H9 (cell line): Measurements from ENCODE around the gene ZNF512. TPM values are rescaled to one million over a fixed set of nuclear protein-coding genes. Genes with fewer than 3 reads are reported as not detected.

Source experiments
- DNase-seq: peaks from one replicate; pipeline ENCODE4 v3.0.0-alpha.2; 2017
- H2AFZ ChIP-seq: one replicate; pipeline ENCODE4 v1.6.1; 2013; ENCODE audit warnings: mild to moderate bottlenecking, low read length, control low read depth, moderate library complexity
- H2AK5ac ChIP-seq: 2 replicates; pipeline ENCODE4 v1.6.1; 2013; ENCODE audit warnings: low read length, control low read depth, mixed read lengths; ENCODE audit not compliant: insufficient read length
- H2BK120ac ChIP-seq: one replicate; pipeline ENCODE4 v1.6.1; 2013; ENCODE audit warnings: low read depth, mild to moderate bottlenecking, low read length, control low read depth, inconsistent platforms; ENCODE audit not compliant: poor library complexity, severe bottlenecking
- H2BK12ac ChIP-seq: 2 replicates; pipeline ENCODE4 v1.6.1; 2013; ENCODE audit warnings: low read length, control low read depth, mixed read lengths, low read depth; ENCODE audit not compliant: insufficient read length
- H2BK15ac ChIP-seq: 2 replicates; pipeline ENCODE4 v1.6.1; 2013; ENCODE audit warnings: low read depth, low read length, control low read depth
- H2BK20ac ChIP-seq: one replicate; pipeline ENCODE4 v1.6.1; 2013; ENCODE audit warnings: low read depth, mild to moderate bottlenecking, low read length, control low read depth, inconsistent platforms; ENCODE audit not compliant: poor library complexity, severe bottlenecking
- H2BK5ac ChIP-seq: 2 replicates; pipeline ENCODE4 v1.6.1; 2013; ENCODE audit warnings: low read length, control low read depth, mixed read lengths; ENCODE audit not compliant: insufficient read length
- H3K14ac ChIP-seq: 2 replicates; pipeline ENCODE4 v1.6.1; 2013; ENCODE audit warnings: low read length, control low read depth; ENCODE audit not compliant: insufficient read depth
- H3K18ac ChIP-seq: 2 replicates; pipeline ENCODE4 v1.6.1; 2013; ENCODE audit warnings: low read depth, mild to moderate bottlenecking, mixed read lengths, low read length, control low read depth; ENCODE audit not compliant: insufficient read length
- H3K23ac ChIP-seq: 2 replicates; pipeline ENCODE4 v1.6.1; 2013; ENCODE audit warnings: low read length, control low read depth, mixed read lengths, low read depth; ENCODE audit not compliant: insufficient read length
- H3K23me2 ChIP-seq: 2 replicates; pipeline ENCODE4 v1.6.1; 2013; ENCODE audit warnings: low read depth, mild to moderate bottlenecking, mixed read lengths, low read length, control low read depth; ENCODE audit not compliant: insufficient read length, poor library complexity, severe bottlenecking
- H3K27ac ChIP-seq: 2 replicates; pipeline ENCODE4 v1.5.1; 2013; ENCODE audit warnings: low read length, control low read depth, mixed read lengths, low read depth; ENCODE audit not compliant: insufficient read length
- H3K27me3 ChIP-seq: 2 replicates; pipeline ENCODE4 v1.6.1; 2013; ENCODE audit warnings: low read length, control low read depth, inconsistent platforms; ENCODE audit not compliant: insufficient read depth
- H3K4ac ChIP-seq: 2 replicates; pipeline ENCODE4 v1.6.1; 2013; ENCODE audit warnings: low read depth, mild to moderate bottlenecking, control low read depth, inconsistent platforms, low read length, moderate library complexity
- H3K4me1 ChIP-seq: 2 replicates; pipeline ENCODE4 v1.6.1; 2013; ENCODE audit warnings: low read length, control low read depth, inconsistent platforms; ENCODE audit not compliant: insufficient read depth
- H3K4me2 ChIP-seq: 2 replicates; pipeline ENCODE4 v1.6.1; 2013; ENCODE audit warnings: low read length, control low read depth, mixed read lengths; ENCODE audit not compliant: insufficient read length, insufficient read depth
- H3K56ac ChIP-seq: 2 replicates; pipeline ENCODE4 v1.6.1; 2013; ENCODE audit warnings: low read depth, mild to moderate bottlenecking, mixed read lengths, low read length, control low read depth; ENCODE audit not compliant: insufficient read length
- H3K79me1 ChIP-seq: 2 replicates; pipeline ENCODE4 v1.6.1; 2013; ENCODE audit warnings: low read depth, mild to moderate bottlenecking, moderate library complexity, low read length, control low read depth, inconsistent platforms; ENCODE audit not compliant: insufficient read depth, poor library complexity, severe bottlenecking
- H3K79me2 ChIP-seq: 2 replicates; pipeline ENCODE4 v1.6.1; 2013; ENCODE audit warnings: low read length, control low read depth, inconsistent platforms; ENCODE audit not compliant: insufficient read depth
- H3K9ac ChIP-seq: 2 replicates; pipeline ENCODE4 v1.6.1; 2013; ENCODE audit warnings: low read length, control low read depth, mixed read lengths; ENCODE audit not compliant: insufficient read length; ENCODE audit errors: extremely low read depth
- H3K9me3 ChIP-seq: one replicate; pipeline ENCODE4 v1.6.1; 2013; ENCODE audit warnings: low read depth, low read length, inconsistent platforms; ENCODE audit not compliant: control insufficient read depth
- H3T11ph ChIP-seq: one replicate; pipeline ENCODE4 v1.6.1; 2013; ENCODE audit warnings: mild to moderate bottlenecking, low read length, control low read depth, inconsistent platforms
- H4K20me1 ChIP-seq: one replicate; pipeline ENCODE4 v1.6.1; 2013; ENCODE audit not compliant: control insufficient read depth, insufficient read length, insufficient read depth
- H4K5ac ChIP-seq: 2 replicates; pipeline ENCODE4 v1.6.1; 2013; ENCODE audit warnings: low read depth, mild to moderate bottlenecking, mixed read lengths, low read length, control low read depth; ENCODE audit not compliant: insufficient read length
- H4K8ac ChIP-seq: replicated peaks from 2 replicates; pipeline ENCODE4 v1.6.1; 2013; ENCODE audit warnings: low read length, control low read depth, mixed read lengths, low read depth; ENCODE audit not compliant: insufficient read length
- H4K91ac ChIP-seq: 2 replicates; pipeline ENCODE4 v1.6.1; 2013; ENCODE audit warnings: low read depth, mild to moderate bottlenecking, moderate library complexity, mixed read lengths, low read length, control low read depth; ENCODE audit not compliant: insufficient read length
- H3K27ac Mint-ChIP-seq, 3 experiments: 2 replicates in 2 of 3; 3 replicates in 1 of 3; pipeline ENCODE4 v1.8.0; 2020 to 2021; ENCODE audit warnings: mixed read lengths in 3 of 3, mild to moderate bottlenecking in 1 of 3, moderate library complexity in 1 of 3
- H3K27me3 Mint-ChIP-seq: 2 replicates; pipeline ENCODE4 v1.8.0; 2021; ENCODE audit warnings: low read depth, mild to moderate bottlenecking, moderate library complexity, mixed read lengths
- H3K36me3 Mint-ChIP-seq, 3 experiments: 2 replicates in 2 of 3; 3 replicates in 1 of 3; pipeline ENCODE4 v1.8.0; 2020 to 2021; ENCODE audit warnings: low read depth in 3 of 3, mixed read lengths in 3 of 3; ENCODE audit not compliant: insufficient read depth in 1 of 3
- H3K4me1 Mint-ChIP-seq, 2 experiments: 2 replicates each; pipeline ENCODE4 v1.8.0; 2020; ENCODE audit warnings: mixed read lengths in 2 of 2
- H3K4me3 Mint-ChIP-seq, 2 experiments: 2 replicates in 1 of 2; 3 replicates in 1 of 2; pipeline ENCODE4 v1.8.0; 2020 to 2021; ENCODE audit warnings: mild to moderate bottlenecking in 2 of 2, mixed read lengths in 2 of 2, moderate library complexity in 1 of 2
- H3K9me3 Mint-ChIP-seq, 2 experiments: 2 replicates in 1 of 2; 3 replicates in 1 of 2; pipeline ENCODE4 v1.8.0; 2020; ENCODE audit warnings: mild to moderate bottlenecking in 2 of 2, mixed read lengths in 2 of 2, moderate library complexity in 1 of 2
- CTCF ChIP-seq: fragments of 200-600 bp; sonication (generic); conservative IDR thresholded peaks from 3 replicates; pipeline ENCODE4 v1.8.0; 2021; ENCODE audit warnings: antibody characterized with exemption, mild to moderate bottlenecking
- WGBS: extraction: QIAGEN DNeasy Blood & Tissue Kit; methylation state at CpG from one replicate; pipeline ENCODE4 v1.1.7; 2013; ENCODE audit warnings: missing lambda C conversion rate, low lambda C conversion rate, mixed read lengths; ENCODE audit not compliant: insufficient read length; ENCODE audit errors: extremely low coverage; 5-methylcytosine and 5-hydroxymethylcytosine counted together
- total RNA-seq: library from RNA; stranded (reverse); gene quantifications from 2 replicates; pipeline ENCODE4 v1.2.1, GENCODE V29; 2021

ZNF512 gene
- total RNA-seq, 1 experiment from 2014 or later: 38.2 TPM

- no peak overlapping the region for H4K91ac ChIP-seq
- TF ChIP-seq CTCF: no peak
- H3K4me2 ChIP-seq: no peak overlapping the region
- no peak overlapping the region for H3K18ac ChIP-seq
- H4K20me1 ChIP-seq: no peaks in the 10 kb centered on the region
- no peak overlapping the region for H3K27ac ChIP-seq
- no peak overlapping the region for H2BK5ac ChIP-seq
- DNase-seq: no peak
- Mint-ChIP-seq H3K4me1 (peaks cover 0 to 5% of the 10 kb centered on the region in 2 experiments; a peak in 2 of 4 replicates), H3K4me3 (no peak overlapping the region), H3K27ac (no peak overlapping the region), H3K9me3 (no peaks in the 10 kb centered on the region), H3K36me3 (peaks cover 23 to 69% (median 61%) of the 10 kb centered on the region in 3 experiments), H3K27me3 (no peaks in the 10 kb centered on the region)
- no CpG with 5 or more reads among the region's 2 CpGs for WGBS
- H2BK20ac ChIP-seq: no peak overlapping the region
- no peak overlapping the region for H4K5ac ChIP-seq
- H3K14ac ChIP-seq: no peak overlapping the region
- no peak overlapping the region for H3T11ph ChIP-seq
- H3K23me2 ChIP-seq: no peaks in the 10 kb centered on the region
- H3K79me2 ChIP-seq: no peaks in the 10 kb centered on the region
- no peaks in the 10 kb centered on the region for H3K27me3 ChIP-seq
- no peaks in the 10 kb centered on the region for H3K4me1 ChIP-seq
- H4K8ac ChIP-seq: no peak overlapping the region
- H2BK12ac ChIP-seq: no peak overlapping the region
- no peak overlapping the region for H2BK120ac ChIP-seq
- H3K56ac ChIP-seq: no peak overlapping the region
- no peak overlapping the region for H2AFZ ChIP-seq
- no peak overlapping the region for H3K4ac ChIP-seq
- no peaks in the 10 kb centered on the region for H3K9me3 ChIP-seq
- no peaks in the 10 kb centered on the region for H3K79me1 ChIP-seq
- no peak overlapping the region for H2AK5ac ChIP-seq
- H2BK15ac ChIP-seq: no peak overlapping the region
- no peak overlapping the region for H3K23ac ChIP-seq
- H3K9ac ChIP-seq: no peak overlapping the region
These were observed 51.4 kb downstream of the ZNF512 start for GRCh38 chr2:27634291-27634690.
